Measurements from ENCODE around the gene TPSB2. TPM values are rescaled to one million over a fixed set of nuclear protein-coding genes. Genes with fewer than 3 reads are reported as not detected.

The TPSB2 gene
- polyA plus RNA-seq, 1 donor (not counting 4 experiments of a cell fraction or from before 2014, with no cell fraction given) = not detected

DNA sequence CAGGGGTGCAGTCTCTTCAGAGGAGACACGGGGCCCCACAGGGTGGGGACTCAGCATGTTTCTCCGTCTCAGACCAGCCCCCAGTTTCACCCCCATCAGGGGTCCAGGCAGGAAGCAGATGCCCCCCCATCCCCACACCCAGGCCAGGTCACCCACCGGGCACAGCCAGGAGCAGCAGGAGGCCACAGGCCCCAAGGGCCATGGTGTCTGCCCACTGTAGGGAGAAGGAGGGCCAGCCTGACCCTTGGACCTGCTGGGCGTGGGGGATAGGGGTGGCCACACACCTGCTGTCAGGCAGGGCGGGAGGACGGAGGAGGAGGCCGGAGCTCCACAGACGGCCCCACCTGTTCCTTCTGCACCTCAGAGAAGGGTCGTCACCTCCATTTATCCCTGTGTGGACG lies 4.9 kb downstream of the TPSB2 start, which contains the start of gene TPSG1:
Gene TPSG1 (minus strand): TSS at position 218 of the 401 bp plus-strand sequence. CDS start 16 bp downstream, at position 202.
- FAIRE-seq = no peak
- H3K4me3 ChIP-seq (ENCODE audit: control insufficient read depth in 2 of 3, extremely low read depth in 1 of 3, insufficient read depth in 2 of 3, low read depth in 1 of 3, low read length in 3 of 3) = no peak within 1 kb of the TSS
- dilution Hi-C loops (cut with MboI; ENCODE audit: extremely low pct_ligation_motif_present, low sequenced_read_pairs) = no loop called here
- TF ChIP-seq, protein P1, sequence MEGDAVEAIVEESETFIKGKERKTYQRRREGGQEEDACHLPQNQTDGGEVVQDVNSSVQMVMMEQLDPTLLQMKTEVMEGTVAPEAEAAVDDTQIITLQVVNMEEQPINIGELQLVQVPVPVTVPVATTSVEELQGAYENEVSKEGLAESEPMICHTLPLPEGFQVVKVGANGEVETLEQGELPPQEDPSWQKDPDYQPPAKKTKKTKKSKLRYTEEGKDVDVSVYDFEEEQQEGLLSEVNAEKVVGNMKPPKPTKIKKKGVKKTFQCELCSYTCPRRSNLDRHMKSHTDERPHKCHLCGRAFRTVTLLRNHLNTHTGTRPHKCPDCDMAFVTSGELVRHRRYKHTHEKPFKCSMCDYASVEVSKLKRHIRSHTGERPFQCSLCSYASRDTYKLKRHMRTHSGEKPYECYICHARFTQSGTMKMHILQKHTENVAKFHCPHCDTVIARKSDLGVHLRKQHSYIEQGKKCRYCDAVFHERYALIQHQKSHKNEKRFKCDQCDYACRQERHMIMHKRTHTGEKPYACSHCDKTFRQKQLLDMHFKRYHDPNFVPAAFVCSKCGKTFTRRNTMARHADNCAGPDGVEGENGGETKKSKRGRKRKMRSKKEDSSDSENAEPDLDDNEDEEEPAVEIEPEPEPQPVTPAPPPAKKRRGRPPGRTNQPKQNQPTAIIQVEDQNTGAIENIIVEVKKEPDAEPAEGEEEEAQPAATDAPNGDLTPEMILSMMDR (optimal IDR thresholded peaks at IDR 0.05 in 1 of 3, IDR thresholded peaks at IDR 0.05 in 1 of 3, conservative IDR thresholded peaks at IDR 0.05 in 1 of 3; ENCODE audit: extremely low read depth in 1 of 3, insufficient read depth in 2 of 3, low read length in 3 of 3) = no peak
- TF ChIP-seq EZH2 (IDR thresholded peaks at IDR 0.05; ENCODE audit: low read length) = no peak
- no peaks in the 10 kb centered on the region for H3K9me3 ChIP-seq (ENCODE audit: control insufficient read depth, low read depth, low read length)
- no peak within 1 kb of the TSS for H3K4me2 ChIP-seq (ENCODE audit: control insufficient read depth, extremely low read depth, insufficient read depth, low read depth, low read length)
- no peaks in the 10 kb centered on the region for H3K9me1 ChIP-seq (ENCODE audit: control insufficient read depth, extremely low read depth, insufficient read depth, low read length)
- no peak within 1 kb of the TSS for H3K9ac ChIP-seq (ENCODE audit: control insufficient read depth, extremely low read depth, insufficient read depth, low read length)
- H2AFZ ChIP-seq (ENCODE audit: control insufficient read depth, low read length) = no peak within 1 kb of the TSS
- no peak for DNase-seq (ENCODE audit: low read depth, low spot score)
- H3K36me3 ChIP-seq (ENCODE audit: control insufficient read depth in 2 of 2, extremely low read depth in 1 of 2, insufficient read depth in 2 of 2, low read length in 2 of 2) = no peaks in the 10 kb centered on the region
- no peaks in the 10 kb centered on the region for H3K27me3 ChIP-seq (ENCODE audit: control insufficient read depth, extremely low read depth, insufficient read depth, low read length)
- H4K20me1 ChIP-seq (ENCODE audit: control insufficient read depth, extremely low read depth, insufficient read depth, low read length) = no peaks in the 10 kb centered on the region
- no peak within 1 kb of the TSS for H3K27ac ChIP-seq (ENCODE audit: control insufficient read depth, insufficient read depth, low read length)
- no peaks in the 10 kb centered on the region for H3K79me2 ChIP-seq (ENCODE audit: control insufficient read depth, insufficient read depth, low read length)
- no peaks in the 10 kb centered on the region for H3K4me1 ChIP-seq (ENCODE audit: control insufficient read depth, extremely low read depth, insufficient read depth, low read length)

DNA sequence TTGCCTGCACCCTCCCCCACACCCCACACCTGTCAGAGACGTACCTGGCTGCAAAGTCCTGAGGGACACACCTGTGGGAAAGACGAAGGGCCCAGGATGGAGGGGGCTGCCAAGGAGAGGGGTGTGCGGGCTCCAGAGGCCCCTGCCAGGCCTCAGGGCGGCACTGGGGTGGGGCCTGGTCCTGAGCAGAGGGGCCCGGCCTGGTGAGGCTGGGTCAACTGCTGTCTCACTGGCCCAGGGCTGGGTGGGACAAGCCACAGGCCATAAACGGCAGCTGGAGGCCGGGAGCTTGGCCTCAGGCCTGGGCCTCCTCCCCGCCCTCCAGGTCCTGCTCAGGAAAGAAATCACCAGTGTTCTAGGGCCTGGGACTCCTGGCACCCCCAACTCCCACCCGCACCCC lies 5.4 kb downstream of the TPSB2 start:
- FAIRE-seq (no peak), DNase-seq (ENCODE audit: low read depth, low spot score) (no peak)
- no peaks in the 10 kb centered on the region for H3K79me2 ChIP-seq (ENCODE audit: control insufficient read depth, insufficient read depth, low read length)
- no peak overlapping the region for H3K27ac ChIP-seq (ENCODE audit: control insufficient read depth, insufficient read depth, low read length)
- no peak overlapping the region for H3K4me3 ChIP-seq (ENCODE audit: control insufficient read depth in 2 of 3, extremely low read depth in 1 of 3, insufficient read depth in 2 of 3, low read depth in 1 of 3, low read length in 3 of 3)
- no peak overlapping the region for H2AFZ ChIP-seq (ENCODE audit: control insufficient read depth, low read length)
- H3K9me3 ChIP-seq (ENCODE audit: control insufficient read depth, low read depth, low read length) = no peaks in the 10 kb centered on the region
- TF ChIP-seq, protein P1 (optimal IDR thresholded peaks at IDR 0.05 in 1 of 3, IDR thresholded peaks at IDR 0.05 in 1 of 3, conservative IDR thresholded peaks at IDR 0.05 in 1 of 3; ENCODE audit: extremely low read depth in 1 of 3, insufficient read depth in 2 of 3, low read length in 3 of 3) = no peak
- no peak for TF ChIP-seq EZH2 (IDR thresholded peaks at IDR 0.05; ENCODE audit: low read length)
- H3K36me3 ChIP-seq (ENCODE audit: control insufficient read depth in 2 of 2, extremely low read depth in 1 of 2, insufficient read depth in 2 of 2, low read length in 2 of 2) = no peaks in the 10 kb centered on the region
- dilution Hi-C loops (cut with MboI; ENCODE audit: extremely low pct_ligation_motif_present, low sequenced_read_pairs) = no loop called here
- H3K4me1 ChIP-seq (ENCODE audit: control insufficient read depth, extremely low read depth, insufficient read depth, low read length) = no peaks in the 10 kb centered on the region
- H3K27me3 ChIP-seq (ENCODE audit: control insufficient read depth, extremely low read depth, insufficient read depth, low read length) = no peaks in the 10 kb centered on the region
- no peak overlapping the region for H3K9ac ChIP-seq (ENCODE audit: control insufficient read depth, extremely low read depth, insufficient read depth, low read length)
- H3K9me1 ChIP-seq (ENCODE audit: control insufficient read depth, extremely low read depth, insufficient read depth, low read length) = no peaks in the 10 kb centered on the region
- no peak overlapping the region for H3K4me2 ChIP-seq (ENCODE audit: control insufficient read depth, extremely low read depth, insufficient read depth, low read depth, low read length)
- no peaks in the 10 kb centered on the region for H4K20me1 ChIP-seq (ENCODE audit: control insufficient read depth, extremely low read depth, insufficient read depth, low read length)

Data from keratinocyte (primary cell).